Measurements from ENCODE around the gene ANAPC4. TPM values are rescaled to one million over a fixed set of nuclear protein-coding genes. Genes with fewer than 3 reads are reported as not detected.
A peak's percentile ranks its signal among the peaks of the same experiment; 100 is the strongest.
"Not testable (repeated sequence)": the region's sequence is repeated elsewhere in the genome, so short reads cannot be mapped to it uniquely, and the experiment has no call there.

ANAPC4 gene
- total and polyA plus RNA-seq, 2 of the 13 experiments (the other 11 are each of a cell fraction or from before 2014, with no cell fraction given), result 14.5 to 30.2 TPM

GRCh38 chr4:25372549-25372948 is 4.5 kb upstream of the ANAPC4 start (continued):
- TF ChIP-seq NR2C2 (CRISPR knock-in tag; IDR thresholded peaks at IDR 0.05; ENCODE audit: borderline replicate concordance) (peak; percentile 47; the same call in 1 of the 2 replicates), FOXP4 (CRISPR knock-in tag; IDR thresholded peaks at IDR 0.05) (peak; percentile 83), TBL1XR1 (IDR thresholded peaks at IDR 0.05; ENCODE audit: borderline replicate concordance, low read length, partially characterized antibody) (peak; percentile 26), NR2F6 (CRISPR knock-in tag; IDR thresholded peaks at IDR 0.05) (peak; percentile 37; the same call in 1 of the 2 replicates), SAP130 (CRISPR knock-in tag; IDR thresholded peaks at IDR 0.05; ENCODE audit: low read depth) (peak; percentile 81), MLX (CRISPR knock-in tag; IDR thresholded peaks at IDR 0.05) (0 out of 2 replicates have a peak, but pooled peaks have one; percentile 33), FOXK1 (CRISPR knock-in tag; IDR thresholded peaks at IDR 0.05; ENCODE audit: borderline replicate concordance, low read depth) (peak; percentile 14; the same call in 1 of the 2 replicates), ZBTB25 (CRISPR knock-in tag; IDR thresholded peaks at IDR 0.05) (peak; percentile 47; the same call in 1 of the 2 replicates), PAXIP1 (CRISPR knock-in tag; conservative IDR thresholded peaks at IDR 0.05) (peak; percentile 77), SALL1 (CRISPR knock-in tag; IDR thresholded peaks at IDR 0.05) (peak; percentile 64; the same call in 1 of the 2 replicates), TARDBP (CRISPR knock-in tag; IDR thresholded peaks at IDR 0.05) (peak; percentile 51; the same call in 1 of the 2 replicates), BHLHE40 (IDR thresholded peaks at IDR 0.05; ENCODE audit: low read length) (0 out of 2 replicates have a peak, but pooled peaks have one; percentile 12), TEAD3 (CRISPR knock-in tag; optimal IDR thresholded peaks at IDR 0.05; ENCODE audit: borderline replicate concordance) (peak; percentile 86), FOXO1 (CRISPR knock-in tag; IDR thresholded peaks at IDR 0.05) (peak; percentile 62; the same call in 1 of the 2 replicates), FOXA1 (CRISPR knock-in tag; IDR thresholded peaks at IDR 0.05) (peak; percentile 30; the same call in 1 of the 2 replicates), ZNF12 (CRISPR knock-in tag; IDR thresholded peaks at IDR 0.05) (peak; percentile 80), ETV5 (CRISPR knock-in tag; IDR thresholded peaks at IDR 0.05; ENCODE audit: borderline replicate concordance) (peak; percentile 12; the same call in 1 of the 2 replicates), CEBPG (CRISPR knock-in tag; IDR thresholded peaks at IDR 0.05) (peak; percentile 97), GATAD2A (CRISPR knock-in tag; IDR thresholded peaks at IDR 0.05) (peak; percentile 80), ZFX (CRISPR knock-in tag; IDR thresholded peaks at IDR 0.05; ENCODE audit: low read depth) (peak; percentile 62), BCL6 (CRISPR knock-in tag; IDR thresholded peaks at IDR 0.05) (peak; percentile 40; the same call in 1 of the 2 replicates), RXRB (CRISPR knock-in tag; IDR thresholded peaks at IDR 0.05; ENCODE audit: borderline replicate concordance) (peak; percentile 73), ONECUT2 (CRISPR knock-in tag; IDR thresholded peaks at IDR 0.05) (peak; percentile 50; the same call in 1 of the 2 replicates)
- TF ChIP-seq NR2F6, FOXA1 (IDR thresholded peaks at IDR 0.05): not testable (repeated sequence)
